Nephron (organoid): ENCODE data around the gene LRG1.

Experiments
- H3K27ac Mint-ChIP-seq, 3 experiments: 2 replicates each; pipeline ENCODE4 v1.8.0; 2020; ENCODE audit warnings: mixed read lengths in 3 of 3, mild to moderate bottlenecking in 2 of 3, moderate library complexity in 1 of 3
- H3K27me3 Mint-ChIP-seq: 2 replicates; pipeline ENCODE4 v1.8.0; 2021; ENCODE audit warnings: low read depth, mild to moderate bottlenecking, moderate library complexity, mixed read lengths
- H3K36me3 Mint-ChIP-seq: 2 replicates; pipeline ENCODE4 v1.8.0; 2020; ENCODE audit warnings: low read depth, mixed read lengths
- H3K4me1 Mint-ChIP-seq: 2 replicates; pipeline ENCODE4 v1.8.0; 2020; ENCODE audit warnings: mixed read lengths
- H3K4me3 Mint-ChIP-seq, 3 experiments: 2 replicates each; pipeline ENCODE4 v1.8.0; 2020; ENCODE audit warnings: mild to moderate bottlenecking in 3 of 3, mixed read lengths in 3 of 3, moderate library complexity in 2 of 3
- H3K9me3 Mint-ChIP-seq: 2 replicates; pipeline ENCODE4 v1.8.0; 2020; ENCODE audit warnings: mixed read lengths
- TF ChIP-seq, protein P1 (sequence below), 3 experiments: fragments of 200-600 bp; sonication (generic); IDR thresholded peaks; one replicate each; pipeline ENCODE4 v1.5.0; 2021; ENCODE audit warnings: antibody characterized with exemption in 3 of 3; ENCODE audit not compliant: unreplicated experiment in 3 of 3

Gene LRG1

DNA sequence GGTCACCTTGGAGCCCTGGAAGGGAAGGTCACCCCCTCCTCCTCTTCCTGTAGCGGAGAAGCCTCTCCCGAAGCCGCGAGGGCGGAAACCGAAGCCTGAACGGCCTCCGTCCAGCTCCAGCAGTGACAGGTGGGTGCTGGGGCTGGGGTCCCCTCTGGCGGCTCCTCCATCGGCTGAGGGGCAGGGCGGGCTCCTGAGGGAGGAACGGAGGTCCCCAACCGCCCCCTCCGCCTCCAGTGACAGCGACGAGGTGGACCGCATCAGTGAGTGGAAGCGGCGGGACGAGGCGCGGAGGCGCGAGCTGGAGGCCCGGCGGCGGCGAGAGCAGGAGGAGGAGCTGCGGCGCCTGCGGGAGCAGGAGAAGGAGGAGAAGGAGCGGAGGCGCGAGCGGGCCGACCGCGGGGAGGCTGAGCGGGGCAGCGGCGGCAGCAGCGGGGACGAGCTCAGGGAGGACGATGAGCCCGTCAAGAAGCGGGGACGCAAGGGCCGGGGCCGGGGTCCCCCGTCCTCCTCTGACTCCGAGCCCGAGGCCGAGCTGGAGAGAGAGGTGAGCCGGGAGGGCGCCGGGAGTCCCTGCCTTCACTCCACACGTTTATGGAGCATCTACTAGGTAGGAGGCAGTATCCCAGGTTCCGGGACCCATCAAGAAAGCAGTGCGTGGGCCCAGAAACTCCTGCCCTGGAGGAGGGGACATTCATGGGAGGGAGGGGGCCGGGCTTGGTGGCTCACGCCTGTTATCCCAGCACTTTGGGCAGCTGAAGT lies 45.7 kb downstream of the LRG1 start:
- Mint-ChIP-seq H3K9me3 (no peaks in the 10 kb centered on the region), H3K27me3 (no peaks in the 10 kb centered on the region), H3K36me3 (peaks cover 24% of the 10 kb centered on the region), H3K27ac (no peak overlapping the region), H3K4me3 (no peak overlapping the region), H3K4me1 (no peaks in the 10 kb centered on the region)
- TF ChIP-seq, protein P1, sequence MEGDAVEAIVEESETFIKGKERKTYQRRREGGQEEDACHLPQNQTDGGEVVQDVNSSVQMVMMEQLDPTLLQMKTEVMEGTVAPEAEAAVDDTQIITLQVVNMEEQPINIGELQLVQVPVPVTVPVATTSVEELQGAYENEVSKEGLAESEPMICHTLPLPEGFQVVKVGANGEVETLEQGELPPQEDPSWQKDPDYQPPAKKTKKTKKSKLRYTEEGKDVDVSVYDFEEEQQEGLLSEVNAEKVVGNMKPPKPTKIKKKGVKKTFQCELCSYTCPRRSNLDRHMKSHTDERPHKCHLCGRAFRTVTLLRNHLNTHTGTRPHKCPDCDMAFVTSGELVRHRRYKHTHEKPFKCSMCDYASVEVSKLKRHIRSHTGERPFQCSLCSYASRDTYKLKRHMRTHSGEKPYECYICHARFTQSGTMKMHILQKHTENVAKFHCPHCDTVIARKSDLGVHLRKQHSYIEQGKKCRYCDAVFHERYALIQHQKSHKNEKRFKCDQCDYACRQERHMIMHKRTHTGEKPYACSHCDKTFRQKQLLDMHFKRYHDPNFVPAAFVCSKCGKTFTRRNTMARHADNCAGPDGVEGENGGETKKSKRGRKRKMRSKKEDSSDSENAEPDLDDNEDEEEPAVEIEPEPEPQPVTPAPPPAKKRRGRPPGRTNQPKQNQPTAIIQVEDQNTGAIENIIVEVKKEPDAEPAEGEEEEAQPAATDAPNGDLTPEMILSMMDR (IDR thresholded peaks at IDR 0.05; ENCODE audit: unreplicated experiment in 3 of 3) = no peak

DNA sequence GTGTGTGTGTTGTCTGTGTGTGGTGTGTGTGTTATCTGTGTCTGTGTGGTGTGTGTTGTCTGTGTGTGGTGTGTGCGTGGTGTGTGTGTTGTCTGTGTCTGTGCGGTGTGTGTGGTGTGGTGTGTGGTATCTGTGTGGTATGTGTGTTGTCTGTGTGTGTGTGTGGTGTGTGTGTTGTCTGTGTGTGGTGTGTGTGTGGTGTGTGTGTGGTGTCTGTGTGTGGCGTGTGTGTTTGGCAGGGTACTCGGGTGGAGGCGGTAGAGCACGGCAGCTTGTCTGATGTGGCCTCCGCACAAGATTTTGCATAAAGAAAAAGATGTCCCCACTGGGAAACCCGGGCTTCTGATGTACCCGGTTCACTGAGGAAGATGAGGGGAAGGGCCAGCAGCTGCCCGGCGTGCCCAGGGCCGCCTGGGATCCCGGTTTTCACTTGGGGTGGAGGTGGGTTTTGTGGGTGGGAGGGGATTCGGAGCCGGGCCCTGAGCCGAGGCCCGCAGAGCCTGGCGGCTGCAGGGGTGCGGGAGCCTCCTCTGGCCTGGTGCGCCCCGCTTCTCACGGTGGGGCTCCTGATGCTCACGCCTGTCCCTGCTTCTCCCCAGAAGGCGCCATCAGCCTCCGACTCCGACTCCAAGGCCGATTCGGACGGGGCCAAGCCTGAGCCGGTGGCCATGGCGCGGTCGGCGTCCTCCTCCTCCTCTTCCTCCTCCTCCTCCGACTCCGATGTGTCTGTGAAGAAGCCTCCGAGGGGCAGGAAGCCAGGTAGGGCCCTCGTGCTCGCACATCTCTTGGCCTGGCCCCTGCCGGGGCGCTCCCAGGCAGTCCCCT lies 46.5 kb downstream of the LRG1 start:
- H3K27ac Mint-ChIP-seq = no peak overlapping the region
- no peaks in the 10 kb centered on the region for H3K9me3 Mint-ChIP-seq
- H3K36me3 Mint-ChIP-seq = peaks cover 28% of the 10 kb centered on the region
- TF ChIP-seq, protein P1 (IDR thresholded peaks at IDR 0.05; ENCODE audit: unreplicated experiment in 3 of 3) = no peak
- no peak overlapping the region for H3K4me3 Mint-ChIP-seq
- no peaks in the 10 kb centered on the region for H3K27me3 Mint-ChIP-seq
- no peaks in the 10 kb centered on the region for H3K4me1 Mint-ChIP-seq

DNA sequence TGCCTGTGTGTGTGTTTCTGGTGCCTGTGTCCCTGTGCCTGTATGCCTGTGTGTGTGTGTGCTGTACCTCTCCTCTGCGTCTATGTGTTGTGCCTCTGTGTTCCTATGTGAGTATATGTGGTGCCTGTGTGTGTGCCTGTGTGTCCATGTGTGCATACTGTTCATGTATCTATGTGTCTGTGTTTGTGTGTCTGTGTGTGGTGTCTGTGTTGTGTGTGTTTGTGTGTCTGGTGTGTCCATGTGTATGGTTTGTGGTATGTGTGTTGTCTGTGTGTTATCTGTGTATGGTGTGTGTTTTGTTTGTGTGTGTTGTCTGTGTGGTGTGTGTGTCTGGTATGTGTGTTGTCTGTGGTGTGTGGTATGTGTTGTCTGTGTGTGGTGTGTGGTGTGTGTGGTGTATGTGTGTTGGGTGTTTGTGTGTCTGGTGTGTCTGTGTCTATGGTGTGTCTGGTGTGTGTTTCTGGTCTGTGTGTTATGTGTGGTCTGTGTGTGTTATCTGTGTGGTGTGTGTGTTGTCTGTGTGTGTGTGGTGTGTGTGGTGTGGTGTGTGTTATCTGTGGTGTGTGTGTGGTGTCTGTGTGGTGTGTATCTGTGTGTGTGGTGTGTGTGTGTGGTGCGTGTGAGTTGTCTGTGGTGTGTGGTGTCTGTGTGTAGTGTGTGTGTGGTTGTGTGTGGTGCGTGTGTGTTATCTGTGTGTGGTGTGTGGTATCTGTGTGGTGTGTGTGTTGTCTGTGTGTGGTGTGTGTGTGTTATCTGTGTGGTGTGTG lies 47.3 kb downstream of the LRG1 start:
- no peak overlapping the region for H3K4me3 Mint-ChIP-seq
- no peaks in the 10 kb centered on the region for H3K4me1 Mint-ChIP-seq
- TF ChIP-seq, protein P1 (IDR thresholded peaks at IDR 0.05; ENCODE audit: unreplicated experiment in 3 of 3) = no peak
- no peaks in the 10 kb centered on the region for H3K9me3 Mint-ChIP-seq
- H3K36me3 Mint-ChIP-seq = peaks cover 30% of the 10 kb centered on the region
- H3K27ac Mint-ChIP-seq = no peak overlapping the region
- H3K27me3 Mint-ChIP-seq = peaks cover 1% of the 10 kb centered on the region

DNA sequence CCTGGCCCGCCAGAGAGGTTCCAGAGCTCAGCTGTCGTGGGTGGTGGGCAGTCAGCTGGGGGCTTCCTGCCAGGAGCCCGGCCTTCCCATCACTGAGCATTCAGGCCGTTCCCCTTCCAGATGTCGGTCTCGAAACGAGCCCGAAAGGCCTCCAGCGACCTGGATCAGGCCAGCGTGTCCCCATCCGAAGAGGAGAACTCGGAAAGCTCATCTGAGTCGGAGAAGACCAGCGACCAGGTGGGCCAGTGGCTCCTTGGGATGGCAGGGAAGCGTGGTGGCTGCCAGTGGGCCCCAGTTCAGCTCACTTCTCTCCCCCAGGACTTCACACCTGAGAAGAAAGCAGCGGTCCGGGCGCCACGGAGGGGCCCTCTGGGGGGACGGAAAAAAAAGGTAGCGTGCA lies 48.4 kb downstream of the LRG1 start:
- H3K4me1 Mint-ChIP-seq = no peaks in the 10 kb centered on the region
- H3K36me3 Mint-ChIP-seq = peaks cover 40% of the 10 kb centered on the region
- H3K4me3 Mint-ChIP-seq = no peak overlapping the region
- no peaks in the 10 kb centered on the region for H3K9me3 Mint-ChIP-seq
- H3K27ac Mint-ChIP-seq = no peak overlapping the region
- TF ChIP-seq, protein P1 (IDR thresholded peaks at IDR 0.05; ENCODE audit: unreplicated experiment in 3 of 3) = no peak
- peaks cover 3% of the 10 kb centered on the region for H3K27me3 Mint-ChIP-seq

DNA sequence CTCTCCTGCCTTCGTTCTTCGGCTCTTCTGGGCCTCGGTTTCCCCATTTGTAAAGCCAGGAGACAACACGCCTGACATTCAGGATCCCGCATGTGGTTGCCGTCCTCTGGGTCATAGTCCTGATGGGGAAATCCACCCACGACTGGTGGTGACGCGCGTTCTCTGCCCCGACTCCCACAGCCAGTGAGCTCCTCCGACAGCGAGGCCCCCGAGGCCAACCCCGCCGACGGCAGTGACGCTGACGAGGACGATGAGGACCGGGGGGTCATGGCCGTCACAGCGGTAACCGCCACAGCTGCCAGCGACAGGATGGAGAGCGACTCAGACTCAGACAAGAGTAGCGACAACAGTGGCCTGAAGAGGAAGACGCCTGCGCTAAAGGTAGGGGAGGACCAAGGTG lies 51.3 kb downstream of the LRG1 start:
- Mint-ChIP-seq H3K36me3 (peaks cover 44% of the 10 kb centered on the region), H3K4me1 (no peaks in the 10 kb centered on the region), H3K27me3 (peaks cover 3% of the 10 kb centered on the region), H3K9me3 (no peaks in the 10 kb centered on the region), H3K27ac (no peak overlapping the region), H3K4me3 (no peak overlapping the region)
- TF ChIP-seq, protein P1 (IDR thresholded peaks at IDR 0.05; ENCODE audit: unreplicated experiment in 3 of 3) = no peak
